Testis (tissue), 3 donors: ENCODE results near the gene COG2. TPM values are rescaled to one million over a fixed set of nuclear protein-coding genes. Genes with fewer than 3 reads are reported as not detected.
A peak's percentile ranks its signal among the peaks of the same experiment; 100 is the strongest.

Source experiments
- DNase-seq: peaks from one replicate; pipeline ENCODE4 v3.0.0-alpha.2; 2019
- H3K27ac ChIP-seq, 2 donors: fragments of 200-600 bp; sonication (generic); one replicate each; pipeline ENCODE4 v1.5.1; 2019
- H3K27me3 ChIP-seq: fragments of 200-600 bp; sonication (generic); one replicate; pipeline ENCODE4 v1.5.1; 2019
- H3K36me3 ChIP-seq: fragments of 200-600 bp; sonication (generic); one replicate; pipeline ENCODE4 v1.5.1; 2017; ENCODE audit warnings: low read depth; ENCODE audit errors: missing control alignments
- H3K4me1 ChIP-seq: fragments of 200-600 bp; sonication (generic); one replicate; pipeline ENCODE4 v1.5.1; 2019
- H3K4me3 ChIP-seq, 2 donors: fragments of 200-600 bp; sonication (generic); one replicate each; pipeline ENCODE4 v1.5.1; 2017 to 2019
- H3K9me3 ChIP-seq: fragments of 200-600 bp; sonication (generic); one replicate; pipeline ENCODE4 v1.5.1; 2017
- CTCF ChIP-seq, 3 experiments: fragments of 450-650 bp in 2 of 3; fragments of 200-600 bp in 1 of 3; sonication (generic) in 1 of 3; IDR thresholded peaks; one replicate each; pipeline ENCODE4 v1.5.1; 2016 to 2019; ENCODE audit warnings: antibody characterized with exemption in 3 of 3, mild to moderate bottlenecking in 2 of 3, moderate library complexity in 1 of 3
- POLR2A ChIP-seq: fragments of 450-650 bp; IDR thresholded peaks from one replicate; pipeline ENCODE4 v1.6.1; 2017; ENCODE audit warnings: antibody characterized with exemption, mild to moderate bottlenecking, moderate library complexity
- WGBS, 2 donors: methylation state at CpG; one replicate each; pipeline ENCODE4 v1.1.5; 2018; 5-methylcytosine and 5-hydroxymethylcytosine counted together
- intact Hi-C: fragments of 100-400 bp; cut with DNase I; formaldehyde crosslinking; loops from one replicate; pipeline ENCODE4 v1.15.1; 2023; ENCODE audit warnings: low total_unique reads
- polyA plus RNA-seq: library from polyadenylated mRNA; stranded (reverse); fragments of 350-450 nt; fragmentation: Illumina TruSeq; extraction: RNeasy Lipid Tissue Mini Kit (QIAGEN cat#74804); gene quantifications from one replicate; pipeline ENCODE4 v1.2.3, GENCODE V29; 2014; ENCODE audit warnings: low read depth, low replicate concordance; ENCODE audit not compliant: insufficient read depth
- total RNA-seq, 2 donors: library from RNA; depleted of rRNA; stranded (reverse); fragments of >200 nt; gene quantifications; one replicate each; pipeline ENCODE4 v1.2.3, GENCODE V29; 2016

Gene COG2
- total and polyA plus RNA-seq, 3 donors from 2014 or later, result 23.7 to 34.6 (median 29.4) TPM

GRCh38 chr1:230624097-230624713 lies 18.1 kb upstream of the COG2 start:
- Histone ChIP-seq H3K27me3 (no peaks in the 10 kb centered on the region), H3K4me1 (no peaks in the 10 kb centered on the region), H3K9me3 (no peaks in the 10 kb centered on the region), H3K27ac (no peak overlapping the region), H3K36me3 (no peaks in the 10 kb centered on the region), H3K4me3 (peak overlapping the region; percentile 21 to 34)
- 63 to 70% methylated on average over 19 of the region's 19 CpGs for WGBS, 2 donors
- TF ChIP-seq POLR2A, result no peak
- TF ChIP-seq CTCF (IDR thresholded peaks at IDR 0.05), result no peak
- peak; percentile 49 for DNase-seq
- intact Hi-C loops, result no loop called here

DNA sequence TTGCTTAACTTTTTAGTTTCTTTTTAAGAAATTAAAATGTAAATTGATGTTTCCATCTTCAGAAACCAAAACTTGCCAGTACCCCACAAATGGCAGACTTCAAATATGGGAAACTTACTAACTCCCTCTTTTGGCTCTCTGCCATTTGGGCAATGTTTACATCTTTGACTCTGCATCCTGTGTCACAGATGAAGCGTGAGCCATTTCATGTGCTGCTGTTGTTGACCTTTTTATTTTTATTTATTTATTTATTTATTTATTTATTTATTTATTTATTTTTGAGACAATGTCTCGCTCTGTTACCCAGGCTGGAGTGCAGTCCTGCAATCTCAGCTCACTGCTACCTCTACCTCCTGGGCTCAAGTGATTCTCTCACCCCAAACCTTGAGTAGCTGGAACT lies 16.0 kb upstream of the COG2 start:
- H3K9me3 ChIP-seq, result no peaks in the 10 kb centered on the region
- no peaks in the 10 kb centered on the region for H3K27me3 ChIP-seq
- WGBS, 2 donors, result 82 to 93% methylated on average over 2 of the region's 2 CpGs
- H3K4me3 ChIP-seq, result no peak overlapping the region
- H3K36me3 ChIP-seq, result no peaks in the 10 kb centered on the region
- H3K27ac ChIP-seq, result no peak overlapping the region
- TF ChIP-seq POLR2A, result no peak
- H3K4me1 ChIP-seq, result no peaks in the 10 kb centered on the region
- no peak for DNase-seq
- intact Hi-C loops, result no loop called here

GRCh38 chr1:230627767-230628166 lies 14.5 kb upstream of the COG2 start:
- TF ChIP-seq POLR2A, result no peak
- no peak for TF ChIP-seq CTCF (IDR thresholded peaks at IDR 0.05)
- H3K27me3 ChIP-seq, result no peaks in the 10 kb centered on the region
- no peak overlapping the region for H3K27ac ChIP-seq
- intact Hi-C loops, result no loop called here
- no peaks in the 10 kb centered on the region for H3K9me3 ChIP-seq
- WGBS, 2 donors, result 94 to 96% methylated on average over 2 of the region's 2 CpGs
- no peaks in the 10 kb centered on the region for H3K36me3 ChIP-seq
- no peaks in the 10 kb centered on the region for H3K4me1 ChIP-seq
- no peak overlapping the region for H3K4me3 ChIP-seq
- no peak for DNase-seq

GRCh38 chr1:230629511-230629910 lies 12.8 kb upstream of the COG2 start:
- intact Hi-C loops, result no loop called here
- H3K4me3 ChIP-seq, result no peak overlapping the region

GRCh38 chr1:230631477-230631876 lies 10.8 kb upstream of the COG2 start:
- intact Hi-C loops, result no loop called here
- TF ChIP-seq CTCF (IDR thresholded peaks at IDR 0.05) (no peak), POLR2A (no peak)
- 85 to 89% methylated on average over 1 of the region's 1 CpG for WGBS, 2 donors
- H3K4me1 ChIP-seq, result no peaks in the 10 kb centered on the region
- no peak overlapping the region for H3K27ac ChIP-seq
- no peaks in the 10 kb centered on the region for H3K36me3 ChIP-seq
- H3K9me3 ChIP-seq, result no peaks in the 10 kb centered on the region
- DNase-seq, result no peak
- no peaks in the 10 kb centered on the region for H3K27me3 ChIP-seq
- no peak overlapping the region for H3K4me3 ChIP-seq

More at GRCh38 chr1:230629511-230629910, 12.8 kb upstream of the COG2 start:
- Histone ChIP-seq H3K27ac (no peak overlapping the region), H3K9me3 (no peaks in the 10 kb centered on the region), H3K4me1 (no peaks in the 10 kb centered on the region), H3K27me3 (no peaks in the 10 kb centered on the region), H3K36me3 (no peaks in the 10 kb centered on the region)
- TF ChIP-seq CTCF (IDR thresholded peaks at IDR 0.05) (no peak), POLR2A (no peak)
- DNase-seq, result no peak
